ENCODE data around the gene SLN. TPM values are rescaled to one million over a fixed set of nuclear protein-coding genes. Genes with fewer than 3 reads are reported as not detected.
A peak's percentile ranks its signal among the peaks of the same experiment; 100 is the strongest.

Gene SLN
- total RNA-seq, 1 experiment from 2014 or later = 0.40 TPM

- TF ChIP-seq EZH2 (IDR thresholded peaks at IDR 0.05; ENCODE audit: low read length, unreplicated experiment) = no peak
- TF ChIP-seq EZH2phosphoT487 (IDR thresholded peaks at IDR 0.05; ENCODE audit: borderline replicate concordance, low read length) = no peak
- TF ChIP-seq, protein P1, sequence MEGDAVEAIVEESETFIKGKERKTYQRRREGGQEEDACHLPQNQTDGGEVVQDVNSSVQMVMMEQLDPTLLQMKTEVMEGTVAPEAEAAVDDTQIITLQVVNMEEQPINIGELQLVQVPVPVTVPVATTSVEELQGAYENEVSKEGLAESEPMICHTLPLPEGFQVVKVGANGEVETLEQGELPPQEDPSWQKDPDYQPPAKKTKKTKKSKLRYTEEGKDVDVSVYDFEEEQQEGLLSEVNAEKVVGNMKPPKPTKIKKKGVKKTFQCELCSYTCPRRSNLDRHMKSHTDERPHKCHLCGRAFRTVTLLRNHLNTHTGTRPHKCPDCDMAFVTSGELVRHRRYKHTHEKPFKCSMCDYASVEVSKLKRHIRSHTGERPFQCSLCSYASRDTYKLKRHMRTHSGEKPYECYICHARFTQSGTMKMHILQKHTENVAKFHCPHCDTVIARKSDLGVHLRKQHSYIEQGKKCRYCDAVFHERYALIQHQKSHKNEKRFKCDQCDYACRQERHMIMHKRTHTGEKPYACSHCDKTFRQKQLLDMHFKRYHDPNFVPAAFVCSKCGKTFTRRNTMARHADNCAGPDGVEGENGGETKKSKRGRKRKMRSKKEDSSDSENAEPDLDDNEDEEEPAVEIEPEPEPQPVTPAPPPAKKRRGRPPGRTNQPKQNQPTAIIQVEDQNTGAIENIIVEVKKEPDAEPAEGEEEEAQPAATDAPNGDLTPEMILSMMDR (conservative IDR thresholded peaks at IDR 0.05; ENCODE audit: low read depth, low read length) = no peak
- intact Hi-C loops (cut with micrococcal nuclease) = no loop called here
- Histone ChIP-seq H3K4me2 (ENCODE audit: low read length) (no peak overlapping the region), H3K9me3 (ENCODE audit: low read length) (no peaks in the 10 kb centered on the region), H3K79me2 (ENCODE audit: low read length) (no peaks in the 10 kb centered on the region), H3K9ac (ENCODE audit: low read length) (no peak overlapping the region), H2AFZ (ENCODE audit: low read length) (no peak overlapping the region), H3K27me3 (ENCODE audit: low read length) (peaks cover 60% of the 10 kb centered on the region), H3K27ac (ENCODE audit: low read length) (no peak overlapping the region), H3K4me3 (ENCODE audit: low read length) (no peak overlapping the region), H3F3A (ENCODE audit: low read length, unreplicated experiment) (no peaks in the 10 kb centered on the region), H3K9me2 (replicated peaks; ENCODE audit: low read length) (no peaks in the 10 kb centered on the region), H3K4me1 (ENCODE audit: insufficient read depth, low read length) (no peaks in the 10 kb centered on the region), H3K36me3 (ENCODE audit: low read depth, low read length) (no peaks in the 10 kb centered on the region), H4K20me1 (ENCODE audit: low read length) (no peaks in the 10 kb centered on the region)
- CTCF ChIA-PET = no interaction called here
- POLR2A ChIA-PET (ENCODE audit: unreplicated experiment) = no interaction called here
- ATAC-seq (no peak), DNase-seq (no peak)
- no TSS peak for BruUV-seq (replicated peaks)
Observed at GRCh38 chr11:107719073-107719472, 7.2 kb upstream of the SLN start.

- Histone ChIP-seq H3K4me3 (ENCODE audit: low read length) (no peak overlapping the region), H3K9ac (ENCODE audit: low read length) (no peak overlapping the region), H2AFZ (ENCODE audit: low read length) (no peak overlapping the region), H3K27me3 (ENCODE audit: low read length) (peaks cover 59% of the 10 kb centered on the region), H3F3A (ENCODE audit: low read length, unreplicated experiment) (no peaks in the 10 kb centered on the region), H3K79me2 (ENCODE audit: low read length) (no peaks in the 10 kb centered on the region), H3K27ac (ENCODE audit: low read length) (no peak overlapping the region), H3K36me3 (ENCODE audit: low read depth, low read length) (no peaks in the 10 kb centered on the region), H3K4me2 (ENCODE audit: low read length) (no peak overlapping the region), H3K4me1 (ENCODE audit: insufficient read depth, low read length) (no peaks in the 10 kb centered on the region), H4K20me1 (ENCODE audit: low read length) (no peaks in the 10 kb centered on the region), H3K9me2 (replicated peaks; ENCODE audit: low read length) (no peaks in the 10 kb centered on the region), H3K9me3 (ENCODE audit: low read length) (no peaks in the 10 kb centered on the region)
- intact Hi-C loops (cut with micrococcal nuclease) = no loop called here
- CTCF ChIA-PET = no interaction called here
- DNase-seq (peak; percentile 40), ATAC-seq (no peak)
- TF ChIP-seq EZH2 (IDR thresholded peaks at IDR 0.05; ENCODE audit: low read length, unreplicated experiment) (no peak), EZH2phosphoT487 (IDR thresholded peaks at IDR 0.05; ENCODE audit: borderline replicate concordance, low read length) (no peak)
- TF ChIP-seq, protein P1 (conservative IDR thresholded peaks at IDR 0.05; ENCODE audit: low read depth, low read length) = no peak
- no TSS peak for BruUV-seq (replicated peaks)
- POLR2A ChIA-PET (ENCODE audit: unreplicated experiment) = no interaction called here
Observed at GRCh38 chr11:107716884-107717532, 5.2 kb upstream of the SLN start.

DNA sequence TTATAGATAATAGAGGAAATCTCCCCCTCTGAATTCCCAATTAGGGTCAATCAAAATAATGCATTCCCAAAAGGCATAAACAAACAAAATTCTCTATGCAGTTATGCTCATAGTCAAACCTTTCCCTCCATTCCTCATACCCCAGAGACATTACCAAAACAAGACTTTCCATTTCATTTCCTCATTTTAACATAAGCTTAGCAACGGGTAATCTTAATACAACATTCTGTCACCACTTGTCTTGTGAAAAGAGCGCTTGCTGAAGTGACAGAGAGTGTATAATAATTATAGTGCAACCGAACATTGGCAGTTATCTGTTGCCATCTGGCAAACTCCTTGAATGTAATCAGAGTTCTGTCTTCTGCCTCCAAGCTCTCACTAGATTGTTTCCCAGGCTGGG is 1.2 kb upstream of the SLN start:
- POLR2A ChIA-PET (ENCODE audit: unreplicated experiment) = no interaction called here

More for the DNA sequence above, 1.2 kb upstream of the SLN start:
- no peaks in the 10 kb centered on the region for H3K9me2 ChIP-seq (replicated peaks; ENCODE audit: low read length)
- no peak overlapping the region for H3K9ac ChIP-seq (ENCODE audit: low read length)
- H3K27ac ChIP-seq (ENCODE audit: low read length) = no peak overlapping the region
- no peaks in the 10 kb centered on the region for H3K4me1 ChIP-seq (ENCODE audit: insufficient read depth, low read length)
- peaks cover 58% of the 10 kb centered on the region for H3K27me3 ChIP-seq (ENCODE audit: low read length)
- H3K79me2 ChIP-seq (ENCODE audit: low read length) = no peaks in the 10 kb centered on the region
- no peak overlapping the region for H3K4me2 ChIP-seq (ENCODE audit: low read length)
- H3K9me3 ChIP-seq (ENCODE audit: low read length) = no peaks in the 10 kb centered on the region
- no peaks in the 10 kb centered on the region for H4K20me1 ChIP-seq (ENCODE audit: low read length)
- TF ChIP-seq EZH2 (IDR thresholded peaks at IDR 0.05; ENCODE audit: low read length, unreplicated experiment) (no peak), EZH2phosphoT487 (IDR thresholded peaks at IDR 0.05; ENCODE audit: borderline replicate concordance, low read length) (no peak)
- TF ChIP-seq, protein P1 (conservative IDR thresholded peaks at IDR 0.05; ENCODE audit: low read depth, low read length) = no peak
- intact Hi-C loops (cut with micrococcal nuclease) = no loop called here
- no peak for DNase-seq
- CTCF ChIA-PET = no interaction called here
- no peaks in the 10 kb centered on the region for H3F3A ChIP-seq (ENCODE audit: low read length, unreplicated experiment)
- no peak overlapping the region for H2AFZ ChIP-seq (ENCODE audit: low read length)
- no TSS peak for BruUV-seq (replicated peaks)
- ATAC-seq = no peak
- no peaks in the 10 kb centered on the region for H3K36me3 ChIP-seq (ENCODE audit: low read depth, low read length)
- H3K4me3 ChIP-seq (ENCODE audit: low read length) = no peak overlapping the region
